Measurements from ENCODE around the gene LYST.

Gene LYST

DNA sequence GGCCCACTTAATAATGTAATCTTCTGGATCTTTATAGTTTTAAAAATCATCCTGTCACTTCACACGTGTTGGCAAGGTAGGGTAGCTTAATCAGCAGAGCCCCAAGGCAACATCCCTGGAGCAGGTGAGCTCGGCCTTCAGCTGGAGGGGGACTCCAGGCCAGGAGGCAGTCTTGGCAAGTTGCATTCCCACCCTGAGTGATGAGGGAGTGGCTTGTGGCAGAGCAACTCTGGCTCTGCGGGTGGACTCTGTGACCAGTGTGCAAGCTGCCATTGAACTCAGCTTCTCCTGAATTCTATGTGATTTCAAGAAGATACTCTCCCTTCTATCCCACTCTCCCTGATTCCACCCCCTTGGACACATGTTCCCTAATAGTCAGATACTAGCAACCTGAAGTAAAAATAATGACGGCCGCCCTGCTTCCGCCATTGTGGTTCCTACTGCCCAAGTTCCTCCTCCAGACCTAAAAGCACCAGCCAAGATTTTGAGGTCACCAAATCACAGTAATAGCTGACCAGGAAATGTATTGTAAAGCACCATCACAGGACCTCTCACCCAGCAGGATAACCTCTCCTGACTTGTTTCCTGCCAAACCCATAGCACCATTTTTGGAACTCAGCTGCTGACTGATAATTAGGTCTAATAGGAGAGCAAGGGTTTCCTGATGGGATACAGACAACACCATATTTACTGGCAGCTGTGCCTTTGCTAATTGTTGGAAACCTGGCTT, 11.5 kb upstream of the LYST start:
- ChIA-PET CTCF (interaction anchor here (0.5 to 2.1 kb wide), 4 partner anchors 8 to 94 kb away, joined by 3 to 7 read pairs (median 4); no protein-coding TSS in a partner anchor), POLR2A (interaction anchor here (0.6 kb wide), 1 partner anchor 85 kb away, joined by 3 read pairs; no protein-coding TSS in a partner anchor)
- DNase-seq (ENCODE audit: extremely low spot score): no peak
- TF ChIP-seq, protein P1, sequence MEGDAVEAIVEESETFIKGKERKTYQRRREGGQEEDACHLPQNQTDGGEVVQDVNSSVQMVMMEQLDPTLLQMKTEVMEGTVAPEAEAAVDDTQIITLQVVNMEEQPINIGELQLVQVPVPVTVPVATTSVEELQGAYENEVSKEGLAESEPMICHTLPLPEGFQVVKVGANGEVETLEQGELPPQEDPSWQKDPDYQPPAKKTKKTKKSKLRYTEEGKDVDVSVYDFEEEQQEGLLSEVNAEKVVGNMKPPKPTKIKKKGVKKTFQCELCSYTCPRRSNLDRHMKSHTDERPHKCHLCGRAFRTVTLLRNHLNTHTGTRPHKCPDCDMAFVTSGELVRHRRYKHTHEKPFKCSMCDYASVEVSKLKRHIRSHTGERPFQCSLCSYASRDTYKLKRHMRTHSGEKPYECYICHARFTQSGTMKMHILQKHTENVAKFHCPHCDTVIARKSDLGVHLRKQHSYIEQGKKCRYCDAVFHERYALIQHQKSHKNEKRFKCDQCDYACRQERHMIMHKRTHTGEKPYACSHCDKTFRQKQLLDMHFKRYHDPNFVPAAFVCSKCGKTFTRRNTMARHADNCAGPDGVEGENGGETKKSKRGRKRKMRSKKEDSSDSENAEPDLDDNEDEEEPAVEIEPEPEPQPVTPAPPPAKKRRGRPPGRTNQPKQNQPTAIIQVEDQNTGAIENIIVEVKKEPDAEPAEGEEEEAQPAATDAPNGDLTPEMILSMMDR (IDR thresholded peaks at IDR 0.05; ENCODE audit: control extremely low read depth, extremely low read depth, low read depth, missing control alignments): no peak

GRCh38 chr1:235876402-235876841, 9.7 kb upstream of the LYST start:
- CTCF ChIA-PET: interaction anchor here (1.1 to 1.4 kb wide), 4 partner anchors 11 to 95 kb away, joined by 3 to 8 read pairs (median 5); no protein-coding TSS in a partner anchor
- DNase-seq (ENCODE audit: extremely low spot score): no peak
- TF ChIP-seq, protein P1 (IDR thresholded peaks at IDR 0.05; ENCODE audit: control extremely low read depth, extremely low read depth, low read depth, missing control alignments): no peak
- POLR2A ChIA-PET: interaction anchor here (1.2 kb wide), 1 partner anchor 17 kb away, joined by 3 read pairs; no protein-coding TSS in a partner anchor

GRCh38 chr1:235875036-235875597, 8.4 kb upstream of the LYST start:
- DNase-seq (ENCODE audit: extremely low spot score): no peak
- TF ChIP-seq, protein P1 (IDR thresholded peaks at IDR 0.05; ENCODE audit: control extremely low read depth, extremely low read depth, low read depth, missing control alignments): no peak
- ChIA-PET CTCF (interaction anchor here (1.4 to 1.8 kb wide), 3 partner anchors 10 to 96 kb away, joined by 4 to 6 read pairs (median 6); no protein-coding TSS in a partner anchor), POLR2A (no interaction called here)

GRCh38 chr1:235874261-235874660, 7.6 kb upstream of the LYST start:
- DNase-seq (ENCODE audit: extremely low spot score): no peak
- ChIA-PET CTCF (interaction anchor here (1.4 to 1.8 kb wide), 3 partner anchors 11 to 97 kb away, joined by 4 to 6 read pairs (median 6); no protein-coding TSS in a partner anchor), POLR2A (no interaction called here)
- TF ChIP-seq, protein P1 (IDR thresholded peaks at IDR 0.05; ENCODE audit: control extremely low read depth, extremely low read depth, low read depth, missing control alignments): no peak

GRCh38 chr1:235873571-235873970, 6.9 kb upstream of the LYST start:
- CTCF ChIA-PET: no interaction called here
- TF ChIP-seq, protein P1 (IDR thresholded peaks at IDR 0.05; ENCODE audit: control extremely low read depth, extremely low read depth, low read depth, missing control alignments): no peak
- no peak for DNase-seq (ENCODE audit: extremely low spot score)
- POLR2A ChIA-PET: no interaction called here

DNA sequence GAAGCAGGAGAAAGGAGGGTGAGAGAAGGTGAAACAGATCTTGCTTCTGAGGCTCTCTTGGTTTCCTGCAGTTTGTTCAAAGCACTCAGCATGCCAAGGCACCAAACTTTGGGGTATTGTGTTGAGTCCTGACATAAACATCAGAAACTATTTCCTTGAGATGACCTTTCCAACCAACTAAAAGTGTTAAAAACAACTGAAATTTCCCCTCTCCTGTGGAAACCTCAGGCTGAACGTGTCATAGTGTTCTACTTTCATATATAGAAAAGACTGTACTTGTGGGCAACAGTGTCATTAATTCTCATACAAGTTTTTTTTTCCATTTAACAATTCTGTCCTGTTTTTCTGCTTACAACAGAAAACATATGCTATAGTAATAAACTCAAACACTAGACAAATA, 6.3 kb upstream of the LYST start:
- CTCF ChIA-PET: interaction anchor here (2.0 kb wide), 1 partner anchor 9 kb away, joined by 4 read pairs; no protein-coding TSS in a partner anchor

More for the DNA sequence above, 6.3 kb upstream of the LYST start:
- DNase-seq (ENCODE audit: extremely low spot score): no peak
- TF ChIP-seq, protein P1 (IDR thresholded peaks at IDR 0.05; ENCODE audit: control extremely low read depth, extremely low read depth, low read depth, missing control alignments): no peak
- POLR2A ChIA-PET: no interaction called here

Data from GM10248 (cell line).